GM20431 (cell line): ENCODE data around the gene MBP.

Source experiments
- in situ Hi-C: fragments of 300-500 bp; cut with MseI, MboI; formaldehyde crosslinking; loops from one replicate; pipeline ENCODE4 v1.15.0; 2020; ENCODE audit warnings: low sequenced_read_pairs; ENCODE audit not compliant: unreplicated experiment

MBP gene

DNA sequence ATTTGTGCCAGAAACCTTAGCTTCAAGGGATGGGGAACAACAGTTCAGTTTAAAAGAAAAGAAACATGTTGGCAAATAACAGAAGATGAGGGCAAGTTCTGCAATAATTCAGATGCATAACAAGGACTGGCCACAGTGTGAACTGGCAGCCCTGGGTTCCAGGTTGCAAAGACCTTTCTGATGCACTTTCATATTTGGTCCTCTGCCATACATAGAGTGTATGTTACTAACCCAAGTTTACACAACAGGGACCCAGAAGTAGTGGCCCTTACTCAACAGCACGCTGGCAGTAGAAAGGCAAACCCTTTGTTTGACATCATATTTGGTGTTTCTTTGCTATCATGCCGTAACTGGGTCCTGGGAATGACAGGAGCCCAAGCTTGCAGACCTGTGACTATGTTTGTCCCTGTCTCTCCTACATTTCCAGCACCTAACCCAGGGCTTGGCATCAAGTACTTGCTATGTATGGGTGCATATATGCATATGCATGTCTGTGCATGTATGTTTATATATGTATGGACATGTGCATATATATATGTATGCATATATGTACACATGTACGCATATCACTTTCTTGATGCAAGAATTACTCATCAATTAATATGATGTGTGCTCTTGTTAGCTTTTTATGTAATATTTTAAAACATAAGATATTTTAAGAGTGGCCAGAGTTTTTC is 94.3 kb downstream of the MBP start:
- in situ Hi-C loops, result no loop called here

DNA sequence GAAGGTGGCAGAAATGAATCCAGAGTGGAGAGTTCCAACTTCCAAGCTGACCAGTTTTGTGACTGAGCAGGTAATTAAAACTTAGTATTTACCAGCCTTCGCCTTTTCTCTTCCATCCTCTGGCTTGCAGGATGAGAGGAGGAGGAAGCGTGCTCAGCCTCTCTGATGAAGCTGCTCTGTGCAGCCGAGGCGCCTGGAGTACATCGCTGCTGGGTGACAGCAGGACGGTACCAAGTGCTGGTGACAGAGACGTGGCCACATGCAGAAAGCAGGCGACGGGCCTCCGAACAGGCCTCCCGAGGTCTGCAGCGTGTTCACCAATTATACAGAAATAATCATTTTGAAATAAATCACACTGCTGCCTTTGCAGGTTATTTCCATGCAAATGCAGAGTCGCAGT is 95.0 kb downstream of the MBP start:
- in situ Hi-C loops, result no loop called here

DNA sequence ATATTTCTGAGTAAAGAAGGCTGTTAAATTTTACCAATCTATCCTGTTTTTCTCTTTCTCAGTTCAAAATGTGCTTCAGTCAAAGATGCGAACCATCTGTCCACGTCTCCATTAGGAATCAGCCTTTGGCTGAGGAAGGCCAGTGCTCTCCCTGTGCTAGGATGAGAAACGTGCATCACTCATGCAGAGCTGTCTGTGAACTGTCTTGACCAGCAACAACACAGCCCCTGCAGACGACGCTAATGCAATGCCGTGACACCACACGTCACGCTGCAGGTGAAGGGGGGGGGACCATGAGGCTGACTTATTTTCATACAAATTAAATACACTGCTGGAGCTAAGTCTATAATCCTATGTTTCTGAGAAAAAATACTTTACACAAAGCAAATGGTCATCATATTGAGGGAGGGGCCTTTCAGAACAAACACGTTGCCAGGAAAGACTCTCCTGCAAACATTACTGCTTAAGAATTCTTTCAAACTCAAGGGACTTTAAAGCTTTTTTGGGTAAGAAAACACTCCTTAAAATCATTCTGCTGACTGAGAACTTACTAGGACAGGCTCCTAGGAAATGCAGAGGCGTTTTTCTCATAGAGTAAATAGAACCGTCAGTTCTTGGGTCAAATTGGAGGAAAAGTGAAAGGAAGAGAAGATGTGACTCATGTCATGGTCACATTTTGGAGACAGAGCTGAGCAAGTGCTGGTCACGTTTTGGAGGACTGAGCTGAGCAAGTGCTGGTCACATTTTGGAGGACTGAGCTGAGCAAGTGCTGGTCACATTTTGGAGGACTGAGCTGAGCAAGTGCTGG is 97.0 kb downstream of the MBP start:
- in situ Hi-C loops, result no loop called here

DNA sequence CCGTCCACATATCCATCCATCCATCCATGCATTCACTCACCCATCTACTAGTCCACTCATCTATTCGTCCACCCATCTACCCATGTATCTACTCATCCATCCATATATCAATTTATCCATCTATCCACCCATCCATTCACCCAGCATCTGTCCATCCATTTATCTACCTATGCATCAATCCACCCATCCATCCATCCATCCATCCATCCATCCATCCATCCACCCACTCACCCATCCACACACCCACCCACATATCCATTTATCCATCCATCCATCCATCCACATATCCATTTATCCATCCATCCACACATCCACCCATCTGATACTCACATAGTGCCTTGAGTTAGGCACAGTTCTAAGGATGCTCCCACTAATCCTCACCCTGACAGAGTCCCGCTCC is 99.0 kb downstream of the MBP start:
- in situ Hi-C loops, result no loop called here

DNA sequence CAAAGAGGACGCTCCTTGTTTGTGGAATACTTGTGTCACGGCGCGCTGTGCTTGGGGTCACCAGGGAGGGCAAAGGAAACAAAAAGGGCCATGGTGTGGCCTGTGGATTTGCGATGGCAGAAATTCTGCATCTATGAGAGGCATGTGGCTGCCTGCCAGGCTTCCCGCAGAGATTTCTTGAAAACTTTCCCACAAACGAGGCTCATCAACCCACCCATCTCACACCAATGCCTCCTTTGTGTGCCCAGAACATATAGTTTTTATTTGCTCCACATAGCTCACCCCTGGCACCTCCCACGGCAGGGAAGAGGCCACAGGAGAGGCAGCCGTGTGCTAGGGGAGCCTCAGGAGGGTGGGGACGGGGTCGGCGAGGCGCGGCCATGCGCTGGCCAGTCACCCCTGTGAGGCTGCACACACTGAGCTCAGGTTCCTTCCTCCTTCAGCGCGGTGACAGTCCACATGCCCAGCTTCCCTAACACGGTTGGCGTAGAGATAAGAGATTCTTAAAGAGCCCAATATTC is 100.3 kb downstream of the MBP start:
- in situ Hi-C loops, result no loop called here

DNA sequence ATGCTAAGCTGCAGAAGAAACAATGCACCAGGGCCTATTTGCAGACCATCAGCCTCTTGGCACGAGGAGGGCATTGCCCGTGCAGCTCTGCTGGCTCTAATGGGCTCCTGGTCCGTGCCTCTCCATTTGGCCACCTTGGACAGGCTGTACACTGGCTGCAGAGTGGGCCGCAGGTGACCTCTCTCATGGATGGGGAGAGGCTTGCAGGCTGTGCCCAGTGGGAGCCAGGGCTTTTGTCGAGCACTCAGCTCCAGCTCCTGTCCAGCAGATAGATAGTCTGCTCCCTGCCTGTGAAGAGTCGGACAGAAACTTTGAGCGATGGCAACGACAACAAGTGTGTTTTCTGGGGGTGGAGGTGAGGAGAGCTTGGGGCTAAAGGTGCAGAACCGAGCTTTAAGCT is 100.9 kb downstream of the MBP start:
- in situ Hi-C loops, result no loop called here

DNA sequence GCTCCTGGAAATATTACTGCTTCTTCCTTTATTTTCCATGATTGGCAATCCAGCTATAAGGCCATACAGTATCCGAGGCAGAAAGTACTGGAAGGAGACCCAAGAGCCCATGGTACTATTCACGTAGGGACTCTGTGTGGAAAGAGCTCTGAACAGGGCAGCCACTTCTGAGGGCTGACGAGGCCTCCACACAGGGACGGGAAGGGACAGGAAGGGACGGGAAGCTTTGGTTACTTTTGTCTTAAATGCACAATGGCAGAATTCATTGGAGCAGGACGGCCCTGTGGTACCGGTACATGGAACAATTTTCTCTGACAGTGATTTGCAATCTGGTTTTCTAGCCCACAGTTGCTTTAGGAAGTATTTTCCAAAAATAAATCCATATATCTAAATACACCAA is 102.4 kb downstream of the MBP start:
- in situ Hi-C loops, result no loop called here

DNA sequence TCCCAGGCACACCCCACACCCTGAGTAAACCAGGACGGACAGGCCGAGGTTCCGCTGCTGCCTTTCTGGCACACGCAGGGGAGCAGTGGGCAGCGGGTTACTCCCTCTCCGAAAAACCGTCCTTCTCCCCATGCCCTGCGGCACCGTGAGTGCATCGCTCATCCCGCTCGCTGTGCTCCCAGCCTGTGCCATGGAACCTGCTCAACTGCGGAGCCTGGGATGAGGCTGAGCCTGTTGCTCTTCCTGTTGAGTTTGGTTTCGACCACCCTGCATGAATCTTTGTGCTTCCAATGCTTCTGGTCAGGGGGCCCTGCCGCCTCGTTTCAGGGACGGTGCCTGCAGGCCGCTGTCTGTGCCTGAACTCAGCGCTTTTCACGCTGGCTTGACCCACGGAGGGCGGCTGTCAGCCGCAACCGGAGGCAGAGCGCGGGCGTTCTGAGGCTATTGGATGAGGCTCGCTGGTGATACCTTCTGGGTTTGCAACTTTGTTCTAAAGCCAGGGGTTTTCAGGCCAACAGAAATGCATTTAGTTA is 106.7 kb downstream of the MBP start:
- in situ Hi-C loops, result no loop called here

DNA sequence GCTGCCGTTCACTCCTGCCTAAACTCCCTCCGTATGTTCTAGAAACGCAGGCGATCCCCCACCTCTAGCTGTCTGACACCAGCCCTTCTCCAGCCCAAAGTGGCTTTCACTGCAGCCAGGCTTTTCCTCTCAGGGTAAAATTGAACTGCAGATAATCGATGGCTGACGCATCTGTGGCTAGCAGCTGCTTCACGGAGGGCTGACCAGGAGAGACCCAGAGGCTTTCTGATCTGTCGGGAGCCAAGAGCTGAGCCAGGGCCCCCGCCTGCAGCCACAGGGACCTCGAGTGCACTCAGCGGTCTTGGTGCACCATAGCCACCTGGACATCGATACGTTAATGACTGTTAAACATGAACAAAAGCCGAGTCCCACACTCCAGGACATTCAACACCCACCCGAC is 107.5 kb downstream of the MBP start:
- in situ Hi-C loops, result no loop called here

DNA sequence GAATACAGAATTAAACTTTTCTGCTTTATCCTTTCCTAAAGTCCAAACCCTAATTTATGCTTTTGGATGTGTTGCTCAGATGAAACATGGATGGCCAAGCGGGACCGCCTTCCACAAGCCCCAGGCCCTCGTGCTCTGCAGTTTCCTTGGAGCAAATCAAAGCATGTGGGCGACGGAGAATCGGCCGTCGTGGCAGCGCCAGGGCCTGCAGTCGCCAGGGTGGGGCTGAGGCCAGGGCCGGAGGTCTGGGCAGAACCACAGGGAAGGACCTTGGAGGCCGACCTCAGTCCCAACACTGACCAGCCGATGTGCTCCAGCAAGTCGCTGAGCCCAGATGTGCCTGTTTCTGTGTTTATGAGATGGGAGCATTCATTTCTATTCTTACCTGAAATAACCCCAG is 108.1 kb downstream of the MBP start:
- in situ Hi-C loops, result loop anchor here (25.0 kb wide), 1 partner anchor 613 kb away; no protein-coding TSS in a partner anchor

DNA sequence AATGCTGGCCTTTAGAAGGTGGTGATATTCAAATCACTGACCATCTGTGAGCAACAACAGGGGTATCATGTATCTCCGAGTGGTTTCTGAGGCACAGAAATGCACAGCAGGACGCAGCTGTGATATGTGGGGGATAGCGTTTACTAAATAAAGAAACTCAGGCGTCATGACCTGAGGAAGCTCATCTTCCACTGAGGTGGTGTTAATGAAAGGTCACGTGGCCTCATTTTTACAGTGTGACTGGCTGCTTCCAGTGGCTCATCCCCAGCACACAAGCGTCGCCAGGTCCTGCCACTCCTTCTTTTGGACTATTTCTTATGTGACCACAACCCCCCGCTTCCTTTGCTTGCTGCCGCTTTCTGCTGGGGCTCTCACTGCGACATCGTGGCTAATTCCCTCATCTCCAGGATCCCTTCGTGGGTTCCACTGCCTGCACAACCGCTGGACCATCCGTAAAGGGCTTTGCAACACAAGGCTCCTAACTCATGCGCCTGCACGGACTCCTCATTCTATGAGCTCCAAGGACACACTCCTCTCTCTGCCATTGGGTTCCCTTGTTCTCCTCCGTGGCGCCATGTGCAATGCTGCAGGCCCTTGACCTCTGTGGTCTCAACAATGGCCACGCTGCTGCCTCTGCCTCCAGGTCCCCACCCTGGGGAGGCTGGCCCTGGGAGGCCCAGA is 109.3 kb downstream of the MBP start:
- in situ Hi-C loops, result loop anchor here (25.0 kb wide), 1 partner anchor 614 kb away; no protein-coding TSS in a partner anchor

DNA sequence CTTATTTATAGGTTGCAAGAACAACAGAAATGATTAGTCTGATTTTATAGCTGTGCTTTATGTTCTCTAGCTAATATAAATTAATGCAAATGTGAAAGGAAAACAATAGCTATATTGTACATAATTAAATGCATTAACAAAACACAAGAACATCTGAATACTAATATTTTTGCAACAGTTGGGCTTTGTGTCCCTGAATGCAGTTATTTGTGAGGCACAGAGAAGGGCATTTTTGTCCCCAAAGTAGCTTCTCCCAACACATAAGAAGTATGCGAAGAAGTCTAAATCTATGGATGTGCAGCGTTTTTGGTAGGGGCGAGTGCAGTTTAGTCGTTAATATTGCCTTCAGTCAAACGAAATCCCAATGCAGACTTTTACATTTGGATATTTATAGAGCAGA is 110.0 kb downstream of the MBP start:
- in situ Hi-C loops, result loop anchor here (25.0 kb wide), 1 partner anchor 615 kb away; no protein-coding TSS in a partner anchor

DNA sequence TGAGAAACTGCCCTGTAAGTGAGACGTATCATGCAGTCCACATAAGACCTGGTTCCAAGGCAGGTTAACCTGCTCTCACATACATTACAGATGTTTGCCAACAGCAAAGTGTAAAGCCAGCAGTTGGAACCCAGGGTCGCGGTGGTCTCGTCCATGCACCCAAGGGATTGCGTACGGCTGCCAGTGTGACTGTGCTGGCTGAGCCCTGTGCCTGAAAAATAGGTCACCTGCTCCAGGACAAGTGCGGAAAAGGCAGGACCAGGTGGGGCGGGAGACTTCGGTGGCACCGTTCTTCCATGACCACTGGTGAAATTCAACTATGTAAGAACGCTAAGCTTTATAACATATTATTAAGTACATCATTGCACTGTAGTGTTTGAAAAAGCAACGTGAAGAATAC is 110.5 kb downstream of the MBP start:
- in situ Hi-C loops, result loop anchor here (25.0 kb wide), 1 partner anchor 615 kb away; no protein-coding TSS in a partner anchor

DNA sequence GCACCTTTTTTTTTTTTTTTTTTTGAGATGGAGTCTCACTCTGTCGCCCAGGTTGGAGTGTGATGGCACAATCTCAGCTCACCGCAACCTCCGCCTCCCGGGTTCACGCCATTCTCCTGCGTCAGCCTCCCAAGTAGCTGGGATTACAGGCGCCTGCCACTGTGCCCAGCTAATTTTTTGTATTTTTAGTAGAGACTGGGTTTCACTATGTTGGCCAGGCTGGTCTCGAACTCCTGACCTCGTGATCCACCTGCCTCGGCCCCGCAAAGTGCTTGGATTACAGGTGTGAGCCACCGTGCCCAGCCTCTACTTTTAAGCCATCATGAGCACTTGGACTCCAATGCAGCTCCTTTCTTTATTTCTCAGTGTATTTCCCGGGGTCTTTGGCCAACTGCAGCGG is 111.1 kb downstream of the MBP start:
- in situ Hi-C loops, result loop anchor here (25.0 kb wide), 1 partner anchor 616 kb away; no protein-coding TSS in a partner anchor

DNA sequence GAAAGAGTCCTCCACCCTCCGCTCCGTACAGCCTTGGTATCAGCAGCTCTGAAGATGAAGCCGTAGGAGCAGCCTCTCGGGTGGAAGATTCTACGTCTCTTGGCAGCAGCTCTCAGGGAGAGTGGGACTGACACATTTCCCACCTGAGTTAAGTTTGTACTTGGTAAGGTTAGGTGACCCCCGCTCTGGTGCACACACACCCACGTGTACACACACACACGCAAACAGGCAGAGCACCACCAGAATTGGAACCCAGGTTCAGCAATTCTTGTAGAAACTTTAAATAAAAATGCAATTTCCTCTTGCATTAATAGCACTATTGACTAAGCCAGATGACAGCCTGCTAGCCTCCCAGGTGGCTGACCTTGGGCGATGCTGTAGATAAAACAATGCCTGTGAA is 111.5 kb downstream of the MBP start:
- in situ Hi-C loops, result loop anchor here (25.0 kb wide), 1 partner anchor 616 kb away; no protein-coding TSS in a partner anchor

DNA sequence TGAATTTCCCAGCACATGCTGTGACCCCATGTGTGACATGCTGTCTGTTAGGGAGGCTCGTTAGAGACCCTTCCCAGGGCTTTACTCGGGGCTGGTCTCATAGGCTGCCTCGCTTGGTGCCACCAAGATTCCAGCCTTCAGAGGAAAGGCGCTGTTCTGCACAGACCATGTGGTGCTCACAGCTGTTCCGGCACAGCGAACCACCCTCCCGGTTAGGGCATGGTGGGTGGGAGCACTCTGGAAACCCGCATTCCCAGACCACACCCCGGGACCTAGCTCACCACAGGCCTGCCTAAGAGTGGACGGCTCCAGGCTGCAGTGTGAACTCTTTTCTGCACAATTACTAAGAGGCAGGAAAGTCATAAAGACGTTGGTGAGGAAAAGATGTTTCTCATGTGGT is 112.0 kb downstream of the MBP start:
- in situ Hi-C loops, result loop anchor here (25.0 kb wide), 1 partner anchor 617 kb away; no protein-coding TSS in a partner anchor

DNA sequence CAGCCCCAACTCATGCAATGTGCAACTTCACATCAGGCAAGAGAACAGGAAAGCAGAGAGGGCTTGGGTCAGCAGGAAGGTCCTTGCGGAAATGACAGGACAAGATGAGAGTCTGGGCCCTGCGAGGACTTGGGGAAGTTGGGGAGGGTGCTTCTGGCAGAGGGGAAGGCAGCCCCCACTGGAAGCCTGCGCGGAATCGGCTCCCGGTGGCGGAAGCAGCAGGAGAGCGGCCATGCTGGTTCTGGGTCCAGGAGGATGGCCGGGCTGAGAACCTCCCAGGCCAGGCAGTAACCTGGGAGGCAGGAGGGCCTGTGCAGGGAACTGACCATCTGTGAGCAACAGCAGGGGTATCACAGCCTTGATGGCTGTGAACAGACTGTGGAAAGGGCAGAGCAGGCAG is 112.9 kb downstream of the MBP start:
- in situ Hi-C loops, result loop anchor here (25.0 kb wide), 1 partner anchor 618 kb away; no protein-coding TSS in a partner anchor

DNA sequence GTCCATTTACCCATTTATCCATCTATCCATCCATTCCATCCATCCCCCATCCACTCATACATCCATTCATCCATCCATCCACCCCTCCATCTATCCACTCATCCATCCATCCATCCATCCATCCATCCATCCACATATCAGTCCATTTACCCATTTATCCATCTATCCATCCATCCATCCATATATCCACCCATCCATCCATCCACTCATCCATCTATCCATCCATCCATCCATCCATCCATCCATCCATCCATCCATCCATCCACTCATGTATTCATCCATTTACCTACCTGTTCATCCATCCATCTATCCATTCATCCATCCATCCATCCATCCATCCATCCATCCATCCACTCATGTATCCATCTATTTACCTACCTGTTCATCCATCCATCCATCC is 113.9 kb downstream of the MBP start:
- in situ Hi-C loops, result loop anchor here (25.0 kb wide), 1 partner anchor 619 kb away; no protein-coding TSS in a partner anchor

DNA sequence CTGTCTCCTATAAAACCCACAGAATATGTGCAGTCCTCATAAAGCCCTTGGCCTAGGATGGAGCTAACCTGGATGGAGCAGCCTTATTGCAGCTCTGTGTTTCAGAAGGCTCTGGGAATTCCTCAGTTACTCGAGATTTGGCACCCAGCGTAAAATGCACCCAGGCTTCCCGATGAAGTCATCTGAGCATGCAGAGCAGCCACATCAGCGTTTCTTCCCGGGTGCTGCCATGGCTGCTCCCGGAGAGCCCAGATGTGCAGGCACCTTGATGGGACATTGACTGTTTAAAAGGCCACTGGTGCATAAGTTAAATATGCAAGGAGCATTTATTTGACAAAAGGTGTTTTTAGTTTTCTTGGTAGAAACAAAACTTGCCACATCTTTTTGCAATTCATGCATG is 115.2 kb downstream of the MBP start:
- in situ Hi-C loops, result loop anchor here (25.0 kb wide), 1 partner anchor 620 kb away; no protein-coding TSS in a partner anchor

DNA sequence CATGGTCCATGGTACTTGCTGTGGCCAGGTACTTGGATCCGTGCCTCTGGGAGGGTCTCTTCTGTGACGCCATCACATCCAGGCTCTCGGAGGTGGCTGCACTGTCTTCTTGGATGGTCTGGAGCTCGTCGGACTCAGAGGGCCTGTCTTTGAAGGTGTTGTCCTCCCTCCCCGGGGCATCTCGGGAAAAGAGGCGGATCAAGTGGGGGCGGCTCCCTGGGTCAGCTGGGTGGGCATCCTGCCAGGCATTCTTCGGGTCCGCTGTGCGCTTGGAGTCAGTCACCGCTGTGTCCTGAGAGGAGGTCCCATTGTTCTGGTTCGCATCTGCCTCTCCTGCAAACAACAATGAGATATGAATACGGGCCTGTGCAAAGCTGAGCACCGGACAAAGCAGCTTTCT is 115.6 kb downstream of the MBP start:
- in situ Hi-C loops, result loop anchor here (25.0 kb wide), 1 partner anchor 620 kb away; no protein-coding TSS in a partner anchor
